Mucosa of descending colon (tissue), 3 donors: ENCODE measurements around the gene TCF12. TPM values are rescaled to one million over a fixed set of nuclear protein-coding genes. Genes with fewer than 3 reads are reported as not detected.

Source experiments
- ATAC-seq: fragments of 200-7000 bp; cut with Tn5 transposase; one replicate; pipeline ENCODE4 v1.9.1; 2020; ENCODE audit warnings: mild to moderate bottlenecking, moderate library complexity
- DNase-seq, 3 donors: peaks; one replicate each; pipeline ENCODE4 v3.0.0-alpha.2; 2020
- H3K36me3 ChIP-seq: fragments of 200-600 bp; one replicate; pipeline ENCODE4 v1.8.0; 2021; ENCODE audit warnings: low read depth, mild to moderate bottlenecking
- H3K4me1 ChIP-seq: fragments of 200-600 bp; one replicate; pipeline ENCODE4 v1.8.0; 2021; ENCODE audit warnings: low read depth, mild to moderate bottlenecking
- H3K4me3 ChIP-seq: fragments of 200-600 bp; one replicate; pipeline ENCODE4 v1.8.0; 2021; ENCODE audit warnings: mild to moderate bottlenecking
- H3K9me3 ChIP-seq: fragments of 200-600 bp; one replicate; pipeline ENCODE4 v1.8.0; 2021; ENCODE audit warnings: mild to moderate bottlenecking
- intact Hi-C, 2 donors: fragments of 100-400 bp; cut with DNase I in 1 of 2; cut with micrococcal nuclease in 1 of 2; formaldehyde crosslinking; loops; one replicate each; pipeline versions ENCODE4 v1.11.0 to v1.11.1; 2022; cut with DNase I, micrococcal nuclease
- total RNA-seq, 3 donors: library from RNA; stranded (reverse); fragmentation: NEBNext Ultra II Directional in 2 of 3; extraction: Animal tissue kit (Norgen Biotek cat#: 25700) in 2 of 3; gene quantifications; one replicate each; pipeline versions ENCODE4 v1.2.1 to v1.2.4, GENCODE V29; 2021 to 2023
- TF ChIP-seq, protein P1 (sequence below): fragments of 200-600 bp; IDR thresholded peaks from one replicate; pipeline ENCODE4 v1.8.0; 2022; ENCODE audit warnings: antibody characterized with exemption, mild to moderate bottlenecking
- donor health status: DM: no; HTN: no; CAD: no; lungs with moderate emphysema.
- donor health status: DM: no; HTN: no; CAD: no.
- donor health status: DM: no; HTN: yes; CAD: no.

TCF12 gene
- total RNA-seq, 3 donors from 2014 or later, result 74.1 to 118 (median 106) TPM

DNA sequence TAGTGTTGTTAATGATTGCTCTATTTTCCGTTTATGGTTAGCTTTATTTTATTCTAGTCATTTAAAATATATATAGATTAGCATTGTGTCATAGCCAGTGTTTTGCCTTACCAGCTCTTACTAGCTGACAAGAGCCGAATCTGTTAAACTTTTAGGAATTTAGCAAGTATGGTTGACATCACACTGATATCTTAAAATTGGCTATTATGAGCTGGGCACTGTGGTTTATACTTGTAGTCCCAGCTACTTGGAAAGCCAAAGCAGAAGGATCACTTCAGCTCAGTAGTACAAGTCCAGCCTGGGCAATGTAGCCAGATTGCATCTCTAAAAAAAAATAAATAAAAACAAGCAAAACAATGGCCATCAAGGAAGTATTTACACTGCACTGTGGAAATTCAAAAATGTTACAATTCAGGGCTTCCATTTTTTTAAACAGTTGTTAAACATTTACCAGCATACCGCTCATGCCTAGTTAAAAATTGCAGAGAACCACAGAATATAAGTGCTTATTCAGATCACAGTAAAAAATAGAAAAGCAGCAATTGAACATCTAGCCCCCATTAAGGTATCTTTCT is 249.5 kb downstream of the TCF12 start:
- H3K36me3 ChIP-seq, result no peaks in the 10 kb centered on the region
- no peak for DNase-seq
- no peaks in the 10 kb centered on the region for H3K9me3 ChIP-seq
- H3K4me1 ChIP-seq, result no peaks in the 10 kb centered on the region
- intact Hi-C loops, result no loop called here
- no peak for ATAC-seq
- TF ChIP-seq, protein P1, sequence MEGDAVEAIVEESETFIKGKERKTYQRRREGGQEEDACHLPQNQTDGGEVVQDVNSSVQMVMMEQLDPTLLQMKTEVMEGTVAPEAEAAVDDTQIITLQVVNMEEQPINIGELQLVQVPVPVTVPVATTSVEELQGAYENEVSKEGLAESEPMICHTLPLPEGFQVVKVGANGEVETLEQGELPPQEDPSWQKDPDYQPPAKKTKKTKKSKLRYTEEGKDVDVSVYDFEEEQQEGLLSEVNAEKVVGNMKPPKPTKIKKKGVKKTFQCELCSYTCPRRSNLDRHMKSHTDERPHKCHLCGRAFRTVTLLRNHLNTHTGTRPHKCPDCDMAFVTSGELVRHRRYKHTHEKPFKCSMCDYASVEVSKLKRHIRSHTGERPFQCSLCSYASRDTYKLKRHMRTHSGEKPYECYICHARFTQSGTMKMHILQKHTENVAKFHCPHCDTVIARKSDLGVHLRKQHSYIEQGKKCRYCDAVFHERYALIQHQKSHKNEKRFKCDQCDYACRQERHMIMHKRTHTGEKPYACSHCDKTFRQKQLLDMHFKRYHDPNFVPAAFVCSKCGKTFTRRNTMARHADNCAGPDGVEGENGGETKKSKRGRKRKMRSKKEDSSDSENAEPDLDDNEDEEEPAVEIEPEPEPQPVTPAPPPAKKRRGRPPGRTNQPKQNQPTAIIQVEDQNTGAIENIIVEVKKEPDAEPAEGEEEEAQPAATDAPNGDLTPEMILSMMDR, result no peak
- H3K4me3 ChIP-seq, result no peak overlapping the region

DNA sequence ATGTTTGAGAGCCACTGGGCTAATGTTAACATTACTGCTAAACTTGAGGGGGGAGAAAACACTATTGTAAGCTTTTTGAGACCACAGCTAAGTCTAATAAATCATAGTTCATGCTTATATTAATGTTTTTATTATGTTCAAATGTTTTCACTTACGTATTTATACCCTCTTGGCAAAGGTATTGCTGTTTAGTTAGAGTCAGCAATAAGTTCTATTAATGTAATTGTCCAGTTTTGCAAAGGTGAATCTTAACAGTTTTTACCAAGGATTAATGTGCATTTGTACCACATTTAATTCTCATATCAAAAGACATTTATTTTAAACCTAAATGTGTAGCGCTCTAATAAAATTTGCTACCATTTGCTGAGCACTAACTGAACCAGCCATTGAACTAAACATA is 251.2 kb downstream of the TCF12 start:
- ATAC-seq, result no peak
- no peak for DNase-seq
- TF ChIP-seq, protein P1, result no peak
- H3K4me3 ChIP-seq, result no peak overlapping the region
- intact Hi-C loops, result no loop called here
- H3K9me3 ChIP-seq, result no peaks in the 10 kb centered on the region
- no peaks in the 10 kb centered on the region for H3K36me3 ChIP-seq
- no peaks in the 10 kb centered on the region for H3K4me1 ChIP-seq

DNA sequence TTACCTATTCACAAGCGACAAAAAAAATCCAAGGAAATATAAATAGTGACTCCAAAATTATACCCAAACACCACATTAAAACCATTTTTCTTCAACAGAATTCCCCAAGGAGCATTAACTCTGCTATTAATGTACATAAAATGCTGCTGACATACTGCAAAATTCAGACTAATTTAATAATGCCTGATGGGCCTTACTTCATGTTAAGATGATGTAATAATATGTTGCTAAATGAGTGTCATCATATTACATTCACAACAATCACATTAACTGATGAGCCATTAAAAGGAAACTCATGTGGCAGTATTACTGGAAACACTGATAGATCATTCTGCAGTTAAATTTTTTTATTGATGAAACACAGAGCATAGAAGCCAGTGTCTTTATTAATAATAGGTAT is 253.0 kb downstream of the TCF12 start:
- H3K36me3 ChIP-seq, result no peaks in the 10 kb centered on the region
- TF ChIP-seq, protein P1, result no peak
- no peaks in the 10 kb centered on the region for H3K9me3 ChIP-seq
- H3K4me3 ChIP-seq, result no peak overlapping the region
- no peak for ATAC-seq
- H3K4me1 ChIP-seq, result no peaks in the 10 kb centered on the region
- intact Hi-C loops, result no loop called here
- no peak for DNase-seq

DNA sequence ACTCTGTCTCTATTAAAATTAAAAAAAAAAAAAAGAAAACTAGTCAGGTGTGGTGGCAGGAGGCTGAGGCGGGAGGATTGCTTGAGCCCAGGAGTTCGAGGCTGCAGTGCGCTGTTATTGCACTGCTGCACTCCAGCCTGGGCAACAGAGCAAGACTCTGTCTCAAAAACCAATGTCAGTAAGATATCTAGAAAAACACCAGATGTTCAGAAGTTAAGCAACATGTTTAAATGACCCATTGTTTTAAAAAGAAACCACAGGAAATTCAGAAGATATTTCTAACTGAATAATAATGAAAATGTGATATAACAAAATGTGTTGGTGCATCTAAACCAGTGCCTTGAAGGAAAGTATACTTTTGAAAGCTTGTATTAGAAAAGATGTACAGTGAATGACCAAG is 254.5 kb downstream of the TCF12 start:
- TF ChIP-seq, protein P1, result no peak
- Histone ChIP-seq H3K4me1 (no peaks in the 10 kb centered on the region), H3K4me3 (no peak overlapping the region), H3K9me3 (no peaks in the 10 kb centered on the region), H3K36me3 (no peaks in the 10 kb centered on the region)
- intact Hi-C loops, result no loop called here
- ATAC-seq (no peak), DNase-seq (no peak)

DNA sequence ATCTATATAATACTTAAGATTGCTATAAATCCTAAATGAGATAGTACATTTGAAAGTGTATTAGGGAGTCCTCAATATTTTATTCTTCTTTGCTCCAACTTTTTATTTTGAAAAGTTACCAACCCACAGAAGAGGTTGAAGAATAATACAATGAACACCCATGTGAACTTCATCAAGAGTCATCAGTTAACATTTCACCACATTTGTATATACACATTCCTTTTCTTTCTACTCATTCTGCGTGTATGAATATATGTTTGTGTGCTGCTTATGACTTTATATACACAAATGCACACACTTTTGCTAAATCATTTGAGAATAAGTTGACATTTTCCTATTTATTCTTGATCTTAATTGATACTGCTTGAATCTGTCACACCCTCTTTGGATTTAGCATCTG is 264.6 kb downstream of the TCF12 start:
- Histone ChIP-seq H3K4me3 (no peak overlapping the region), H3K9me3 (no peaks in the 10 kb centered on the region), H3K4me1 (no peaks in the 10 kb centered on the region), H3K36me3 (no peaks in the 10 kb centered on the region)
- no peak for ATAC-seq
- intact Hi-C loops, result no loop called here
- no peak for DNase-seq
- TF ChIP-seq, protein P1, result no peak
